ENCODE results near the gene WDR59. TPM values are rescaled to one million over a fixed set of nuclear protein-coding genes. Genes with fewer than 3 reads are reported as not detected.

WDR59 gene
- total and polyA plus RNA-seq, 9 of the 15 experiments (the other 6 are each of a cell fraction or from before 2014, with no cell fraction given), result 12.7 to 126 (median 34.7) TPM

DNA sequence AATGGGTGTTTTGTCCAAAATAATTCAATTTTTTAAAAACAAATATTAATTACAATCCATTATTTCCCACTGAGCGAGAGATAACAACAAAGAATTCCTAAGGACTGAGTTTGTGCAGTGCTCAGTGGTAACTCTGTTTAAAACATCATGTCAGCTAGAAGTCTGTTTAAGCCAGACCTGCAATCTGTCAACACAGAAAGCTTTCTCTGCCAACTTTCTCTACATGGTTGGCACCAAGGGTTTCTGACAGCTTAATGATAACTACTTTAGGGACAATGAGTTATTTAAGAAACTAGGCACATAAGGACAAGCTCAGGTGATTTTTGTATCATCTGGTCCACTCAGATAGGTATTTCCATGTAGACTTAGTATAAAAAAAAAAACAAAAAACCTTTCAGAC lies 81.8 kb downstream of the WDR59 start:
- intact Hi-C loops (cut with micrococcal nuclease) (no loop called here), in situ Hi-C loops (cut with MboI) (no loop called here)
- H3K9me3 ChIP-seq (replicated peaks; ENCODE audit: control insufficient read depth, insufficient read depth, low read depth, low read length), result peaks cover 2% of the 10 kb centered on the region; the same call in 1 of the 2 replicates
- H3K27ac ChIP-seq (ENCODE audit: extremely low read depth, low read depth, low read length), result no peak overlapping the region
- ChIA-PET CTCF (ENCODE audit: low intra/inter-chr PET ratio) (no interaction called here), POLR2A (no interaction called here)
- DNase-seq (ENCODE audit: extremely low read depth in 1 of 4, low spot score in 3 of 4) (no peak), ATAC-seq (no peak), FAIRE-seq (no peak)
- no peak for TF ChIP-seq ADNP (tag; IDR thresholded peaks at IDR 0.05)
- TF ChIP-seq, protein P1, sequence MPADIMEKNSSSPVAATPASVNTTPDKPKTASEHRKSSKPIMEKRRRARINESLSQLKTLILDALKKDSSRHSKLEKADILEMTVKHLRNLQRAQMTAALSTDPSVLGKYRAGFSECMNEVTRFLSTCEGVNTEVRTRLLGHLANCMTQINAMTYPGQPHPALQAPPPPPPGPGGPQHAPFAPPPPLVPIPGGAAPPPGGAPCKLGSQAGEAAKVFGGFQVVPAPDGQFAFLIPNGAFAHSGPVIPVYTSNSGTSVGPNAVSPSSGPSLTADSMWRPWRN (IDR thresholded peaks at IDR 0.05; ENCODE audit: low read depth), result no peak
- TF ChIP-seq, protein P2, sequence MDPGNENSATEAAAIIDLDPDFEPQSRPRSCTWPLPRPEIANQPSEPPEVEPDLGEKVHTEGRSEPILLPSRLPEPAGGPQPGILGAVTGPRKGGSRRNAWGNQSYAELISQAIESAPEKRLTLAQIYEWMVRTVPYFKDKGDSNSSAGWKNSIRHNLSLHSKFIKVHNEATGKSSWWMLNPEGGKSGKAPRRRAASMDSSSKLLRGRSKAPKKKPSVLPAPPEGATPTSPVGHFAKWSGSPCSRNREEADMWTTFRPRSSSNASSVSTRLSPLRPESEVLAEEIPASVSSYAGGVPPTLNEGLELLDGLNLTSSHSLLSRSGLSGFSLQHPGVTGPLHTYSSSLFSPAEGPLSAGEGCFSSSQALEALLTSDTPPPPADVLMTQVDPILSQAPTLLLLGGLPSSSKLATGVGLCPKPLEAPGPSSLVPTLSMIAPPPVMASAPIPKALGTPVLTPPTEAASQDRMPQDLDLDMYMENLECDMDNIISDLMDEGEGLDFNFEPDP (CRISPR knock-in tag; IDR thresholded peaks at IDR 0.05), result no peak
- no peaks in the 10 kb centered on the region for H3K27me3 ChIP-seq (ENCODE audit: control insufficient read depth in 2 of 2, insufficient read depth in 2 of 2, low read length in 2 of 2)
- H3K4me1 ChIP-seq (replicated peaks in 1 of 2; ENCODE audit: control insufficient read depth in 2 of 2, insufficient read depth in 2 of 2, low read length in 2 of 2), result no peaks in the 10 kb centered on the region
- H3K9me1 ChIP-seq (ENCODE audit: control insufficient read depth, insufficient read depth, low read length), result no peaks in the 10 kb centered on the region
- no peaks in the 10 kb centered on the region for H4K20me1 ChIP-seq (replicated peaks; ENCODE audit: control insufficient read depth, insufficient read depth, low read length)
- 96% methylated on average over 1 of the region's 1 CpG for WGBS (ENCODE audit: insufficient coverage, low coverage, missing lambda C conversion rate)
- no peak overlapping the region for H2AFZ ChIP-seq (ENCODE audit: low read depth, low read length)
- no peak overlapping the region for H3K4me2 ChIP-seq (ENCODE audit: insufficient read depth, low read length)
- H3K9ac ChIP-seq (ENCODE audit: insufficient read depth in 1 of 2, low read depth in 2 of 2, low read length in 2 of 2), result no peak overlapping the region
- H3K4me3 ChIP-seq, result no peak overlapping the region
- no TSS peak for BruUV-seq (replicated peaks)
- no peaks in the 10 kb centered on the region for H3K79me2 ChIP-seq (ENCODE audit: control insufficient read depth, insufficient read depth, low read length)
- H3K36me3 ChIP-seq (ENCODE audit: control insufficient read depth, insufficient read depth, low read length), result peaks cover 72% of the 10 kb centered on the region

DNA sequence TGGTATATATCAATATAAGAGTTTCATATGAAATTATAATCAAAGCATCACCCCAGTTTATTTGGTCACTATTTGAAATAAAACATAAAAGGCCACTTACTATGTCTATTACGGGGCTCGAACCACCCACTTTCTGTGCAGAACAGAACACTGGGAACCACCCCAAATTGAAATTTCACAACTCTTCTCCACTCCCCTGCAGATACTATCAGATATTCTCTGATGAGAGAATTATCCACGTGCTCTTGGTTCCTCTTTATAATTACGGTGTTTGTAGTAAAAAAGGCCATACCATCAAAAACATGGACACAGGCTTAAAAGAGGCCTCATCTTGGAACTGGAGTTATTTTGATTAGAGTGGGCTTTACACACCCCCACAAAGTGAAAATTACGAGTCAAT lies 82.8 kb downstream of the WDR59 start:
- Histone ChIP-seq H3K9me3 (replicated peaks; ENCODE audit: control insufficient read depth, insufficient read depth, low read depth, low read length) (no peaks in the 10 kb centered on the region; the same call in 1 of the 2 replicates), H3K36me3 (ENCODE audit: control insufficient read depth, insufficient read depth, low read length) (peaks cover 72% of the 10 kb centered on the region), H3K79me2 (ENCODE audit: control insufficient read depth, insufficient read depth, low read length) (no peaks in the 10 kb centered on the region), H3K4me3 (no peak overlapping the region), H3K27ac (ENCODE audit: extremely low read depth, low read depth, low read length) (no peak overlapping the region), H2AFZ (ENCODE audit: low read depth, low read length) (no peak overlapping the region), H3K9me1 (ENCODE audit: control insufficient read depth, insufficient read depth, low read length) (no peaks in the 10 kb centered on the region), H3K27me3 (ENCODE audit: control insufficient read depth in 2 of 2, insufficient read depth in 2 of 2, low read length in 2 of 2) (no peaks in the 10 kb centered on the region), H3K9ac (ENCODE audit: insufficient read depth in 1 of 2, low read depth in 2 of 2, low read length in 2 of 2) (no peak overlapping the region), H3K4me1 (replicated peaks in 1 of 2; ENCODE audit: control insufficient read depth in 2 of 2, insufficient read depth in 2 of 2, low read length in 2 of 2) (no peaks in the 10 kb centered on the region), H3K4me2 (ENCODE audit: insufficient read depth, low read length) (no peak overlapping the region), H4K20me1 (replicated peaks; ENCODE audit: control insufficient read depth, insufficient read depth, low read length) (no peaks in the 10 kb centered on the region)
- ChIA-PET POLR2A (no interaction called here), CTCF (ENCODE audit: low intra/inter-chr PET ratio) (no interaction called here)
- ATAC-seq (no peak), FAIRE-seq (no peak), DNase-seq (ENCODE audit: extremely low read depth in 1 of 4, low spot score in 3 of 4) (no peak)
- intact Hi-C loops (cut with micrococcal nuclease), result no loop called here
- 83% methylated on average over 5 of the region's 5 CpGs for WGBS (ENCODE audit: insufficient coverage, low coverage, missing lambda C conversion rate)
- in situ Hi-C loops (cut with MboI), result no loop called here
- no TSS peak for BruUV-seq (replicated peaks)
- TF ChIP-seq, protein P3, sequence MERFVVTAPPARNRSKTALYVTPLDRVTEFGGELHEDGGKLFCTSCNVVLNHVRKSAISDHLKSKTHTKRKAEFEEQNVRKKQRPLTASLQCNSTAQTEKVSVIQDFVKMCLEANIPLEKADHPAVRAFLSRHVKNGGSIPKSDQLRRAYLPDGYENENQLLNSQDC (CRISPR knock-in tag; IDR thresholded peaks at IDR 0.05), result no peak
- TF ChIP-seq HDAC8 (tag; IDR thresholded peaks at IDR 0.05) (no peak), CEBPB (tag; IDR thresholded peaks at IDR 0.05) (no peak), POLR3A (IDR thresholded peaks at IDR 0.05; ENCODE audit: borderline replicate concordance, extremely low read depth, insufficient read depth, insufficient read length) (no peak), JUN (IDR thresholded peaks at IDR 0.05; ENCODE audit: borderline replicate concordance, low read depth, low read length) (no peak), JUN (CRISPR knock-in tag; IDR thresholded peaks at IDR 0.05; ENCODE audit: borderline replicate concordance) (no peak), TAF7 (tag; IDR thresholded peaks at IDR 0.05) (no peak), ZKSCAN3 (CRISPR knock-in tag; IDR thresholded peaks at IDR 0.05) (no peak), RBBP5 (IDR thresholded peaks at IDR 0.05; ENCODE audit: borderline replicate concordance, insufficient read depth, low read length, poor library complexity, severe bottlenecking) (no peak), HLTF (IDR thresholded peaks at IDR 0.05) (no peak)
- TF ChIP-seq, protein P4, sequence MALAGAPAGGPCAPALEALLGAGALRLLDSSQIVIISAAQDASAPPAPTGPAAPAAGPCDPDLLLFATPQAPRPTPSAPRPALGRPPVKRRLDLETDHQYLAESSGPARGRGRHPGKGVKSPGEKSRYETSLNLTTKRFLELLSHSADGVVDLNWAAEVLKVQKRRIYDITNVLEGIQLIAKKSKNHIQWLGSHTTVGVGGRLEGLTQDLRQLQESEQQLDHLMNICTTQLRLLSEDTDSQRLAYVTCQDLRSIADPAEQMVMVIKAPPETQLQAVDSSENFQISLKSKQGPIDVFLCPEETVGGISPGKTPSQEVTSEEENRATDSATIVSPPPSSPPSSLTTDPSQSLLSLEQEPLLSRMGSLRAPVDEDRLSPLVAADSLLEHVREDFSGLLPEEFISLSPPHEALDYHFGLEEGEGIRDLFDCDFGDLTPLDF (CRISPR knock-in tag; IDR thresholded peaks at IDR 0.05), result no peak
